HT-29 (cell line): ENCODE measurements around the gene ISM1. TPM values are rescaled to one million over a fixed set of nuclear protein-coding genes. Genes with fewer than 3 reads are reported as not detected.
A peak's percentile ranks its signal among the peaks of the same experiment; 100 is the strongest.

Source experiments
- DNase-seq: peaks from one replicate; pipeline ENCODE4 v3.0.0-alpha.2; 2015; ENCODE audit warnings: low spot score
- total RNA-seq: library from RNA; depleted of rRNA; stranded (reverse); fragments of >200 nt; shearing (Covaris generic); gene quantifications from 2 replicates; pipeline ENCODE4 v1.2.3, GENCODE V29; 2014

Gene ISM1
- total RNA-seq, 1 experiment from 2014 or later, result not detected

GRCh38 chr20:13283869-13284829 lies 63.1 kb downstream of the ISM1 start:
- DNase-seq, result no peak

- DNase-seq, result no peak
Measured at GRCh38 chr20:13284830-13285229, 63.8 kb downstream of the ISM1 start.

- no peak for DNase-seq
Measured at GRCh38 chr20:13285408-13285807, 64.3 kb downstream of the ISM1 start.

- no peak for DNase-seq
Measured at GRCh38 chr20:13286052-13286451, 65.0 kb downstream of the ISM1 start.

- no peak for DNase-seq
Measured at GRCh38 chr20:13286607-13287006, 65.5 kb downstream of the ISM1 start.

GRCh38 chr20:13288357-13288756 lies 67.3 kb downstream of the ISM1 start:
- no peak for DNase-seq

GRCh38 chr20:13289031-13289430 lies 68.0 kb downstream of the ISM1 start:
- DNase-seq, result no peak

GRCh38 chr20:13290724-13291123 lies 69.7 kb downstream of the ISM1 start:
- no peak for DNase-seq

- DNase-seq, result no peak
Measured at GRCh38 chr20:13291157-13291556, 70.1 kb downstream of the ISM1 start.

GRCh38 chr20:13292201-13292885 lies 71.3 kb downstream of the ISM1 start:
- DNase-seq, result no peak

- no peak for DNase-seq
Measured at GRCh38 chr20:13294522-13294921, 73.4 kb downstream of the ISM1 start.

GRCh38 chr20:13295637-13296036 lies 74.6 kb downstream of the ISM1 start:
- DNase-seq, result no peak

- no peak for DNase-seq
Measured at GRCh38 chr20:13296070-13296469, 75.0 kb downstream of the ISM1 start.

- no peak for DNase-seq
Measured at GRCh38 chr20:13297147-13297899, 76.2 kb downstream of the ISM1 start.

GRCh38 chr20:13298692-13299373 lies 77.8 kb downstream of the ISM1 start:
- DNase-seq, result no peak

GRCh38 chr20:13299401-13299800 lies 78.3 kb downstream of the ISM1 start:
- no peak for DNase-seq

GRCh38 chr20:13301596-13301995 lies 80.5 kb downstream of the ISM1 start:
- no peak for DNase-seq

- DNase-seq, result peak; percentile 55
Measured at GRCh38 chr20:13302647-13303450, 81.8 kb downstream of the ISM1 start.

GRCh38 chr20:13305284-13305683 lies 84.2 kb downstream of the ISM1 start:
- no peak for DNase-seq

- no peak for DNase-seq
Measured at GRCh38 chr20:13307562-13308163, 86.6 kb downstream of the ISM1 start.
